Activated CD8-positive, alpha-beta memory T cell treated with anti-CD3 and anti-CD28 coated beads for 48 hours (primary cell): ENCODE results near the gene MAD1L1.
"Not testable (repeated sequence)": the region's sequence is repeated elsewhere in the genome, so short reads cannot be mapped to it uniquely, and the experiment has no call there.

ENCODE experiments used
- DNase-seq, 3 experiments: peaks; one replicate each; pipeline ENCODE4 v3.0.0-alpha.2; 2020; ENCODE audit warnings: low read depth in 2 of 3, low spot score in 2 of 3

MAD1L1 gene

DNA sequence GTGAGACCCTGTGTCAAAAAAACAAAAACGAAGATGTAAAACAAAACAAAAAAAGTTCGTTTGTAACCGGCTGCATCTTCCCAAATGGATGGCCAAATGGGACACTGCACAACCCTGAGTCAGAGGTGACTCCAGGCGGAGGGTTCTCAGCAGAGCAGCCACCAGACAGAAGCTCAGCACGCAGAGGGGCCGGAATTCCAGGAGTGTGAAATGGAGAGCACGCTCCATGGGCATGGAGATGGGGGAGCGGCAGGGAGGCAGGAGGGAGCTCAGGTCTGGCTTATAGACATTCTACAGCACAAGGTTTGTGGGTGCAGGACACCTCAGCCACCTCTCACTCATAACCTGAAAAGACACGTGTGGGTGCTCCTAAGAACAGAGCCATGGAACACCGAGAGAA lies 227.0 kb downstream of the MAD1L1 start:
- DNase-seq = no peak

DNA sequence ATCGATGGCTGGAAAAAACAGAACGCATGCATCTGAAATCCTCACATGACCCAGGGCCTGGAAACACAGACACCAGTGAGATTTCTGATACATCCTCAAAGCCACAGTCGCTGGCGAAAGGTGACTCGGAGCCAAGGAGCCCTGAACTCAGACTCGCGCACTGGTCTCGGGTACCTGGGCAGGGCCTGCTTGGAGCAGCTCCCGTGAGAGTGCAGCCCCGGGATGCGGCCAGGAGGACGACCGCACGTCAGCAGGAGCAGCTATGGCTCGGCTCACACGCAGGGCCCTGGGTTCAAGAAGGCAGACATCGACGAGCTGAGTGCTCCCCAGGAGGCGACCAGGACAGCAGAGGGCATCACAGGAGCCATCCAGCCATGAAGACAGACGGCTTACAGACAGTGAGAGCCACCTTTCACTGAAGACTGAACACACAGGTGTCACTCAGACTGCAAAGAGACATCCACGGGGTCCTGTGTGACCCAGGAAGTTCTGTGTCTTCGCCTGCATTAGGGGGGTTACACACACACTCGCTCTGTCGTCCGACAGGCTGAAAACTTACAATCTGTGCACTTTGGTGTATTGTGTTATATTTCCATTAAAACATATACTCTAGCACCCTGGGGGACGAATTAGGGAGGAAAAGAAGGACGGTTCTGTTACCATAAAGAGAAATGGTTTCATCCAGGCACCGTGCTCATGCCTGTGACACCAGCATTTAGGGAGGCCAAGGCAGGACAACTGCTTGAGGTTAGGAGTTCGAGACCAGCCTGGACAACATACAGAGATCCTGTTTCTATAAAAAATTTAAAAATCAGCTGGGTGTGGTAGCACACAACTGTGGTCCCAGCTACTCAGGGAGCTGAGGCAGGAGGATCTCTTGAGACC lies 227.7 kb downstream of the MAD1L1 start:
- DNase-seq = no peak

DNA sequence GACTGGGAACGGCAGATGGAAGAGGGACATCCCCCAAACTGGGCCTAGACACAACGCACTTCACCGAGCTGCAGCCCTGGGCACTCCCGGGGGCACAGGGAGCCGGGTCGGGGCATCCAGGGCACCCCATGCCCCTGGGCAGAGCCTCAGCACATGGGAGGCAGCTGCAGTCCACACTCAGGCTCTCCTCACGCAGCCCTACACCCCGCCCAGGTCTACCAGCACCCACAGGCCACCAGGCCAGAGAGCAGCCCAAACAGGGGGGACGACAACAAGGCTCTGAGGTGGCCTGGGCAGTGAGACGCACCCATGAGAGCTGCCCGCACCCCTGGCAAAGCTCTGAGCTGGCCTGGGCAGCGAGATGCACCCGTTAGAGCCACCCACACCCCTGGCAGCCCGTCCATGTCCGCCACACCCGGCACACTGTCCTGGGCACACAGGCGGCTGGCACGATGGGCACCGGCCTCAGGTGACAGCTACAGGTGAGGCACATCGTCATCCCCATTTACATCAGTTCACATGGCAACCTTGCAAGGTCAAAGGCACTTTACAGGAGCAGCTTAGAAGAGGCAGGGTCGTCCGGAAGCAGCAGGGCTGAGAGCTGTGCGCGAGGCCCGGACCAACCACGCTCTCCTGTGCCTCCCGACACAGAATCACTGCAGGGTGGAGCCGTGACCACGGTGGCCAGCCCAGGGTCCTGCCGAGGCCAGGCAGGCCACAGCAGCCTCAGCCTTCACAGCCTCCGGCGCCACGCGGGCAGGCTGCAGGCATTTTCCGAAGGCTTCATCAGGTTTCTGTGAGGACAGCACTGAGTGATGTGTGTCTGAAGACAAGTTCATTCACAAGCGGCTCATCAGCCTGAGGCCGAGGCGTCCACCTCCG lies 228.6 kb downstream of the MAD1L1 start:
- no peak for DNase-seq

DNA sequence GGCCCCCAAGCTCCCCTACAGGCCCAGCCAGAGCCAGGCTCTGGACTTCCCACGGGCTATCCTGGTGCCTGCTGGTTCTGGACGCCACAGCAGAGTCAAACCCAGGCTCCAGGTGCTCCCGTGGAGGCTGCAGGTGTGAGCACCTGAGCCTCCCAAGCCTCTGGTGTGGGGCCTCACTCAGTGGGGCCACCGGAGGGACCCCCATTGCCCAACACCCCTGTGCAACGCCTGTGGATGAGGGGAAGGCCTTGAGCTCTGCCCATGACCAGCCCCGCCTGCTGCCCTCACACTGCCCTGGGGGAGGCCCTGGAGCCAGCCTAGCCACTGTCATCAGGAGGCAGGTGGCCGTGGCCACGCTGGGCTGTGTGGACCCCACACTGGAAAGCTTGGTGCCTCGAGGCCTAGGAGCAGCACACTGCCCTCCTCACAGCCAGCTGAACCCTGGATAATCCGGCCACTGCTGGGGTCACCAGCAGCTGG lies 229.3 kb downstream of the MAD1L1 start:
- no peak for DNase-seq

DNA sequence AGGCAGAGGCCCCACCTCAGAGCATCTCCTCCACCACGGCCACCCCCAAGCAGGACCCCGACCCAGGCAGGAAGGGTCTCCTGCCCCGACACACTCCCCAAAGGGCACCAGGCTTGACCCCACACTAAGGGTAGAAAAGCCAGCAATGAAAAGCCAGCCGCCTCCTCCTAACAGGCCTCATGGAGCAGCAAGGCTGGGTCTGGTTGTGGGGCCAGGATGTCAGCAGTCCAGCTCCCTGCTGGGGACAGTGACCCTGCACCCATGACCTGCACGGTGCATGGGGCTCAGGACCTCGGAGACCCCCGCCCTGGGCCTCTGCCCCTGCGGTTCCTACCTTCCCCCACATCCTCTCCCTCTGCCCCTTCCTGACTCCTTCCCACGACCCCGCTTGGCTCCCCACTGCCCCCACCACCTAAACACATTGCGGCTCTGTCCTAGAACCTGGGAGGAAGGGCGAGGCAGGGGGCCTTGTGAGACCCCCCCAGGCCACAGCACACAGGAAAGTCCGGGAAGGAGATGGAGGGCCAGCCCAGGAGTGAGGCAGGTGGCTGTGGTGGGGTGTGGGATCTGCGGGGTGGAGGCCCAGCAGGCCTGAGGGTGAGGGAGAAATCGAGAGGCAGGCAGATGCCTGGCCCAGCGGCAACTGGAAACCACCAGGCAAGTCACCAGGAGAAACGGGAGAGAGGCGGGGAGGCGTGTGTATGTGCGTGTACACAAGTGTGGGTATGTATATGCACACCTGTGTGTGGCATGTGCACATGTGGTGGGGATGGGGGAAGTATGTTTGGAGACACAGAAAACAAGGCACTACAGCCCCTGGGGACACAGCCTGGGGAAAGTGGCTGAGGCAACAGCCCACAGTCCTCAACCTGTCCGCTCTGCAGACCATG lies 229.9 kb downstream of the MAD1L1 start:
- DNase-seq = no peak

DNA sequence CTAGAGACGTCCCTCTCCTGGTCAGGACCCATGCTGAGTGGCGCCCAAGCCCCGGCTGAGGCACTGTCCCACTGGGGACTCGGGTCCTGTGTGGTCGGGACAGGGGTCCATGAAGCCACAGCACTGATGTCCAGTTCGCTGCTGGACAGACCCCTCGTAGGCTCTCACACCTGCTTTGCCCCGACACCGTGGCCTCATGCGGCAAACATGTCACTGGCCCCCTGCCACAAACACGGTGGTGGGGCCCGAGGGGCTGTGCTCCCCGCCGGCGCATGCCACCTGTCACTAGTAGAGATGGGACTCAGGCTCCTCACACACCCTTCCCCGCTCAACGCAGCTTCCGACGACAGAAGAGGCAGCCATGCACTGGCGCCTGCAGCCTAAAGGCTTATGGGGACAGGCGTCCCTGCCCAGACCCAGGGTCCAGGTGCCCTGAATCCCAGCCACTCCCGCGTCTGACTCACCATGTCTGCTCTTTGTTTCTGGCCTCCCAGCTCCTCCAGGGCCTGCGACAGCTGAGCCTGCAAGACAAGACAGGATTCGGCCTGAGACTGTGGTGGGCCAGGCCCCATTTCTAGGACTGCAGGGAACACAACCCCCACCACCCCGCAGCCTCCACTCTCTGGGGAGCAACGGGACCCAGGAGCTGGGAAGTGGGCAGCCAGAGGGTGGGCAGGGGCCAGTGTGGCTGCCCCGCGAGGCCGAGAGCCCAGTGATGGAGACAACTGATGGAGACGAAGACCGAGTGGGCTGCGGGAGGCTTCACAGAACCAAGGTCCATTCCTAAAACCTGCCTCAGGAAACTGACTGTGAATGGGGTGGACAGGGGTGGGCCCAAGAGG lies 230.9 kb downstream of the MAD1L1 start:
- no peak for DNase-seq

DNA sequence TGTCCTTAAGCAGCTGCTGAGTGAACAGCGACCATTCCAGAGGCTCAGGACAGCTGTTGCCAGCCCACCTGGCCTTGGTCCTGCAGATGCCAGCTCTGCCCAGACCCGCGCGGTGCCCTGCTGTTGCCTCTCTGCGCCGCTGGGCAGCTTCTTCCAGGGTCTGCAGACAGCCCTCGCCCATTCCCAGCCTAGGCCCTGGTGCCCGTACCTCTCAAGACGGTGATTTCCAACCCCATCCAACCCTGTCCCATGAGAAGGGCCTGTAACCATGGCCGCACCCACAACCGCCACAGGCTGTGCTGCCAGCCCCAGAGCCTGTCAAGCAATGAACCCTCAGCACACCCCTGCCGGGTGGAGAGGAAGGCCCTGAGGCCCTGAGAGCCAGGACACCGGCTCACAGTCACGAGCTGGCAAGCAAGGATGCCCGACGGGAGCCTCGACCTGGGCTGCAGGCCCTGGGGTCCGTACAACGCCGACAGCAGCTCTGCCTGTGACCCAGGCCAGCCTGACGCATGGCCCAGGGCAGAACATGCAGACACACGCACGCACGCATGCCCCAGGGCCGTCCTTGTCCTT lies 231.9 kb downstream of the MAD1L1 start:
- DNase-seq = no peak

DNA sequence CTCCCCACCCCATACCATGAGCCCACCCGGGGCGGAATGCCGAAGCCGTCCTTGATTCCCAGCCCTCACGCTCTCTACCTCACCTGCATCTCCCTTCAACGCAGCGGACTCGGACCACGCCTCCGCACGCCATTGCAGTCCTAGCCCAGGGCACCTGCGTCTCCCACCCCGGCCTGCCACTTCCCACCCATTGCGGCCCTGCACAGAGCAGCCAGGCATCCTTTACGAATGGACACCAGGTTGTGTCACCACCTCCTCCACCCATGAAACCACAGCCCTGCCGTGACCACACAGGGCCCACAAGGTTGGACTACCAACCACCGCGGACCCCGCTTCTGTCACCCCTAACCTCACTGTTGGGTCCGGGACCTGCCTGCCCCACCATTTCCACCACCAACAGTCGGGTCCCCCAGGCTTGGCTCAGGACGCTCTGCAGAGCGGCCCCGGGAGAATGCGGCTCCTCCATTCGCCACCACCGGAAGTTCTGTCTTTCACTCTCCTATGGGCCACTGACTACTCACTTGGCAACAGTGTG lies 232.5 kb downstream of the MAD1L1 start:
- no peak for DNase-seq

DNA sequence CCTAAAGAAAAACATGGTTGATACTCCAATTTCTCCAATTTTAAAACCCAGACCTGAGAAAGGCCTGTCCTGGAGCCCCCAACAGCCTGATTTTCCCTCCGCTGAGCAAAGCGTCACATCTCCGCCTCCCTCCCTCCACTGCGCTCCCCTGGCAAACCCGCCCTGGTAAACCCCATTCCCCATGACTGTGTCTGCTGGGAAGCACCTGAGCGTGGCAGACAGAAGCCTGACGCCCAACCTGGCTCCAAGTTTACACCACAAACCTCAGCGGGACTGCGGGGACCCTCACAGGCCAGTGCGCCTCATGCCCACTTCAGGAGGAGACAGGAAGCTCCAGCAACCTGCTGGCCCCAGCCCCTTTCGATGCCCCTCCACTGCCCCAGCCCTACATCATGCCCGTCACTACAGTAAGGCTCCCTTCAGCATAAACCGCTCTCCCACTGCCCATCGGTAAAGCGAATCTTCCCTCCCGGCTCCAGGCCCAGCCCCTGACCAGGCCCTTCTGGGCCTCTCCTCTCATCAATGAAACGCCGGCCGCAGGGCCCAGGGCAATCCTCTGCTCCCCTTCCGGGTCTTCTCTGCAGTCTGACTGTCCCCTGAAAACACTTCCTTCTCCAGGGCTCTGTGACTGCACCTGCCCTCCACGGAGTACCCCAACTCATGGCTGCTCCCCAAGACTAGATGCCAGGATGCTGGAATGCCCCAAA lies 233.3 kb downstream of the MAD1L1 start:
- no peak for DNase-seq

DNA sequence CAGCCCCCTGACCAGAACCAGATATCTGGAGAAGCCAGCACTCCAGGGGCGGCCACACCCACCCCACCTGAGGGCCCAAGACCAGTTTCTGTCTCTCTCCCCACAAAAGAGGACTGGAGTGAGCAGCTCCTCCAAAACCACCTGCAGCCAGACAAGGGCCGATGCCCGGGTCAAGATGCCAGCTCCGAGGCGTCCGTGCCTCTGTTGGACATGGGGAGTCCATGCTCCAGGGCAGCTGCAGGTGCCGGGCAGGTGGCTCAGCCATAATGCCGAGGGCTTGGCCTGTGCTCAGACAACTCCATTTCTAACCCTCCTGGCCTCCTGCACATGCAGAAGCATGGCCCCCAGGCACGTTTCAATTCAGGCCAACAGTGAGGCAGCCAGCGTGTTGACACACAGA lies 234.6 kb downstream of the MAD1L1 start:
- no peak for DNase-seq

DNA sequence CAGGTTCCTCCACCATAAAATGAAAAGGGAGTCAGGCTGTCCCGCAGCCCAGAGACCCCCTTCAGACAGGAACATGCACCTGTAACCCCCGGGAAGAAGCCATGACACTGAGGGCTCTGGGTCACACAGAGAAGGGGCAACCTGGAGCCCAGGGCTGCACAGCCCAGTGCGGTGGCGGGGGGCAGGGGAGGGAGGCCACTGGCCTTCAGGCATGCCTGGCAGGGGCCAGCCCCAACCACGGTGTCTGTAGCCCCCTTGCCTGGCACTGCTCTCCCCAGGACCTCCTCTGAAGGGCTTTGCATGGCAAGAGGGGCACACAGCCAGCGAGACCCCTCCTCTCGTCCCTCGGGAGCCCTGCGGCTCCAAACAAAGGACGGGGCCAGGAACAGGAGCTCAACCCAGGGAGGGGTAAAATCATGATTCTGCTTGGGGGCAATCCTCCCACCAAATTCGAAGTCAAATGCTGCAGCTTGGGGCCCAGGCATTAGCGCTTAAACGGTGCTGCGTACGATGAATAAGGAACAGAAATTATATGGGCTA lies 235.1 kb downstream of the MAD1L1 start:
- no peak for DNase-seq

DNA sequence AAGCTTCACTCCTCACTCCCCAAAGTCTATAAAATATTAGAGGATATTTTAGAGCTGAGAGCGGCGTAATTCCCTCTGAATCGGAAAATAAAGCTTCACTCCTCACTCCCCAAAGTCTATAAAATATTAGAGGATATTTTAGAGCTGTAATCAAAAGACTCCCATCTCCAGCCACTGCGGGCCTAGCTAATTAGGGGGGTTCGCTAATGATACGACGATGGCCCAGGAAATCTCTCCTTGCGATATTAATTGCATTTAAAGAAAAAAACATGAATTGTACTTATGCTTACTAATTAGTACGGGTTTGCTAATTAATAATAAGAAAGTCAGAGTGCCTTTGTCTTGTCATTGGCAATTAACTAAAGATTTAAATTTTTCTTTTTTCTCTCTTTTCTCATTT lies 235.9 kb downstream of the MAD1L1 start:
- DNase-seq = no peak

DNA sequence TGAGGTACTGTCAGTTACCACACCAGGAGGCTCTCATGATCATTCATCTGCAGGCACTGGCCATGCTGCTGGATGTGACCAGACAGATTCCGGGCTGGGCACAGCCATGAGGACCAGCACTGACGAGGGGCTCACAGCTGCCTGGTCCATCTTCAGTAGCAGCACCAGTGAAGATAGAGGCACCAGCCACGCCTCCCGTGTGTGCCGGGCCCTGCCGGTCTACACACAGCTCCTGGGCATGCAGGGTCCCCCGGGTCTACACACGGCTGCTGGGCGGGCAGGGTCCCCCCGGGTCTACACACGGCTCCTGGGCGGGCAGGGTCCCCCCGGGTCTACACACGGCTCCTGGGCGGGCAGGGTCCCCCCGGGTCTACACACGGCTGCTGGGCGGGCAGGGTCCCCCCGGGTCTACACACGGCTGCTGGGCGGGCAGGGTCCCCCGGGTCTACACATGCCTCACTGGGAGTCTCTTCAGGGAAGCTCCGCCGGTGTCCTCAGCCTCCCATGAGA lies 236.8 kb downstream of the MAD1L1 start:
- not testable (repeated sequence) for DNase-seq

DNA sequence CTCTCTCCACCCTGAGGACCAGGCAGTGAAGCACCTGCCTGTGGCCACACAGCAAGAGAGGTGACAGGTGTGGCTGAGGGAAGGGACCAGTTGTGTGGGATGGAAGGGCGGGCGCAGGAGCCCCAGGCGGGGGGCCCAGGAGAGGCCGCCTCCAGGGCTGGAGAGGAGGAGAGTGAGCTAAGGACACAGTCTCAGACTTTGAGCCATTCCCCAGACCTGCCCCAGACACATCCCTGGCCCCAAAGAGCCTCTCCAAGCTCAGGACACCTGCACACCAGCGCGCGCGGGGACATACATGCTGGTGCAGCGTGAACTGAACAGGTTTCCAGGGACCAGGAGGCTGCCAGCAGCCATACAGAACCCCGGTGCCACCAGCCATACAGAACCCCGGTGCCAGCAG lies 237.3 kb downstream of the MAD1L1 start:
- DNase-seq = no peak

DNA sequence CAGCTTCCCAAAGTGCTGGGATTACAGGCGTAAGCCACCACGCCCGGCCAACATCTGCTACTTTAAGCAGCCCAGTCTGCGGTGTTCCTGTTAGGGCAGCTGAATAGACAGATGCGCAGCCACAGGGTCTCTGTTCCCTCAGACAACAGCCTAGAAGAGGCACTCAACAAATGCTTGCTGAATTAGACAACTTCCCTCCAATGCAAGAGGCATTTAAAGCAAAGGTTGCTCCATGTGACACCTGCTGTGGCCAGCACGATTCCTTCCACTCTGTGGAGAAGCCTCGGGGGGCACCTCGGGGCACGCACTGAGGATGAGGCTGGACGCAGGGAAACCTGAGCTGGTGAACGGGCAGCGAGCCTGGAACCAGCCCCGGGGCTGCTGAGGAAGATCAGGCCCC lies 237.8 kb downstream of the MAD1L1 start:
- DNase-seq = no peak

DNA sequence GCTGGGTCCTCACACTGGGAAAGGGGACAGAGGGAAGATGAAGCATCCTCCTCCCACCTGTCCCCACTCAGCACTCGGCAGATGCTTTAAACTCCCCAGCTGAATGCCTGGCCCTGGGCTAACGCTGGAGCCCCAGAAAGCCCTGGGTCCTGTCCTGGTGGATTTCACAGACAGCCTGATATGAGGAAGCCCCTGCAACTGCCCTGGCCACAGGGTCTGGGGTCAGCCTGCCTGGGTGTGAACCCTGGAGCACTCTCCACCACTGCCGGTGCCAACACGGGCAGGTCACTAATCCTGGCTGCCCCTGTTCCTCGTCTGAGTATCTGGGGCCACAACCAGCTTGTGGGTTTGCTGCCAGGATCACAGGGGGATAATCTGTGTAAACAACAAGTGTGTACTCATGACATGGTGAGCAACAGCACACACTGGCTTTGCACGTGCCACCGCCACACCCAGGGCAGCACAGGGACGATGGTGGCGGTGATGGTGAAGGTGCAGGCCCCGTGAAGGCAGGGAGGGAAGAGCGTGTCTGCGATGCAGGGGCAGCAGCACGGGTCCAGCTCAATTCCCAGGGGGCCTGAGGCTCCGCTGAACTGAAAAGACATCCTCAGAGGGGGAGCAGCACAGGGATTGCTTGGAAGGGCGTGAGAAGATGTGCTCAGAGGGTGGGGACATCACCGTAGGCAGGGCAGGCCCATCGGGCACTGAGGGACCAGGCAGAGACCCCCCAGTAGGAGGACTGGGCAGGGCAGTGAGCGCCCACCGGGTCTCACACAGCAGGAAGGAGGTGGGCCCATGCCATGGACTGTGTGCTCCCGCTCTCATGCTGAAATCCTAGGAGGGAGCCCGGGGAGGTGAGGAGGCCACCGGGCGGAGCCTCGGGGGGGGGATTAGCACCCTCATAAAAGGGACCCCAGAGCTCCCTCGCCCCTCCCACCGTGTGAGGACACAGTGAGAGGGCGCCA lies 238.7 kb downstream of the MAD1L1 start:
- DNase-seq = no peak

DNA sequence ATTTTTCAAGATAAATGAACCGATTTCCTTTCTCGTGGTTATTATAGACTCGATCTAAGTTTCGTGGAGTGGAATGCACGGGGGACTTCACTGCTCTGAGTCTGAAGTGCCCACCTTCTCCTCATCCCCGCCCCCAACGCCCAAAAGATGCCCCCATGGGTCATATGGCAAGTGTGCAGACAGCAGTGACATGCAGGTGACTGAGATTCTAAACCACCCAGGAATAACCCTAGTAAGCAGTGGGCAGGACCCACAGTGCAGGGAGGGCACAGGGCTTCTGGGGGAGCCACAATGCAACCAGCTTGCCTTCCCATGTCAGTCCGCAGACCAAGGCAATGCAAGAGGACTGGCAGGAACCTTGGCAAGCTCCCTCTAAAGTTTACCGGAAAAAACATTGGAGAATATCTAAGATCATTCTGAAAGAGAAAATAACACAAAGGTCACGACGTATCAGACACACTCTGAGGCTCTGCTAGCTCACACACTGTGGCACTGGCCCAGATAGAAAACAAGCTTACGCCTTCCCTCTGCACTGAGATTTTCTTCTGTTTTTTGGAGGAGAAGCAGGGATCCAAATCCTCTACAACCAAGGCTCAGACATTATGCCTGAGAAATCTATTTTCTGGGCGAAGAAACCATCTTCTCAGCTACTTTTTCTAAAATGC lies 239.6 kb downstream of the MAD1L1 start:
- DNase-seq = no peak
